Activated CD8-positive, alpha-beta T cell treated with anti-CD3 and anti-CD28 coated beads, Interleukin-2, amount 10 ng/mL, durations not matched to agents 7 days and 5 days (primary cell): ENCODE data around the gene SMDT1. TPM values are rescaled to one million over a fixed set of nuclear protein-coding genes. Genes with fewer than 3 reads are reported as not detected.
"Not testable (repeated sequence)": the region's sequence is repeated elsewhere in the genome, so short reads cannot be mapped to it uniquely, and the experiment has no call there.

Experiments used
- ATAC-seq: fragments of 150-1000 bp; cut with Tn5 transposase; one replicate; pipeline ENCODE4 v1.10.0; 2021; ENCODE audit warnings: moderate library complexity
- CTCF ChIA-PET: fragments of 350-600 bp; sonication (Branson Sonifier 250); formaldehyde crosslinking; loops from one replicate; lab custom pipeline; 2021; ENCODE audit warnings: antibody characterized with exemption; lab: Charles Lee
- POLR2A ChIA-PET: fragments of 350-600 bp; sonication (Branson Sonifier 250); formaldehyde crosslinking; loops from one replicate; lab custom pipeline; 2021; ENCODE audit warnings: antibody characterized with exemption; lab: Charles Lee
- DNase-seq: peaks from one replicate; pipeline ENCODE4 v3.0.0-alpha.2; 2020
- H3K27ac Mint-ChIP-seq: one replicate; pipeline ENCODE4 v1.8.0; 2021; ENCODE audit warnings: mild to moderate bottlenecking, mixed read lengths
- H3K27me3 Mint-ChIP-seq: one replicate; pipeline ENCODE4 v1.8.0; 2021; ENCODE audit warnings: low read depth, mixed read lengths
- H3K36me3 Mint-ChIP-seq: one replicate; pipeline ENCODE4 v1.8.0; 2021; ENCODE audit warnings: low read depth, mixed read lengths
- H3K4me1 Mint-ChIP-seq: one replicate; pipeline ENCODE4 v1.8.0; 2021; ENCODE audit warnings: low read depth, mixed read lengths
- H3K4me3 Mint-ChIP-seq: one replicate; pipeline ENCODE4 v1.8.0; 2021; ENCODE audit warnings: mild to moderate bottlenecking, mixed read lengths
- H3K9me3 Mint-ChIP-seq: one replicate; pipeline ENCODE4 v1.8.0; 2022; ENCODE audit warnings: mixed read lengths; ENCODE audit not compliant: insufficient read depth
- total RNA-seq, 2 experiments: library from RNA; stranded (reverse); gene quantifications; one replicate each; pipeline ENCODE4 v1.2.3, GENCODE V29; 2021

The SMDT1 gene
- total RNA-seq, 2 experiments from 2014 or later: 77.2 to 78.2 TPM

DNA sequence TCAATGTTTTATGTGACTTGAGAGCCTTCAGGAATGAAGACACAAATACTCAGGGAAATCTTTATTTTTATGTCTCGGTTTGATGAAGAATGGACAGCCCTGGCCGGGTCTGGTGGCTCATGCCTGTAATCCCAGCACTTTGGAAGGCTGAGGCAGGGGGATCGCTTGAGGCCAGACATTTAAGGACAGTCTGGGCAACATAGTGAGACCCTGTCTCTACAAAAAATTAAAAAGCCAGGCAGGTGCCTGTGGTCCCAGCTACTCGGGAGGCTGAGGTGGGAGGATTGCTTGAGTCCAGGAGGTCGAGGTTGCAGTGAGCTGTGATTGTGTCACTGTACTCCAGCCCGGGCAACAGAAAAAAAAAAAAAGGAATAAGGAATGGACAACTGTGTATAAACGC lies 8.0 kb upstream of the SMDT1 start:
- H3K27me3 Mint-ChIP-seq, DNase-seq, H3K9me3 Mint-ChIP-seq, ATAC-seq: not testable (repeated sequence)
- Mint-ChIP-seq H3K27ac (peak overlapping the region; percentile 93), H3K4me1 (peaks cover 39% of the 10 kb centered on the region), H3K36me3 (peaks cover 14% of the 10 kb centered on the region), H3K4me3 (peak overlapping the region; percentile 86)
- ChIA-PET POLR2A (interaction anchor here (0.6 to 3.3 kb wide), 4 partner anchors 8 to 290 kb away, joined by 3 to 26 read pairs (median 4); partner anchors contain the start of genes SMDT1 and WBP2NL), CTCF (interaction anchor here (1.3 to 1.9 kb wide), 4 partner anchors 8 to 131 kb away, joined by 5 to 9 read pairs (median 5); partner anchors contain the start of genes NDUFA6 and SMDT1)

DNA sequence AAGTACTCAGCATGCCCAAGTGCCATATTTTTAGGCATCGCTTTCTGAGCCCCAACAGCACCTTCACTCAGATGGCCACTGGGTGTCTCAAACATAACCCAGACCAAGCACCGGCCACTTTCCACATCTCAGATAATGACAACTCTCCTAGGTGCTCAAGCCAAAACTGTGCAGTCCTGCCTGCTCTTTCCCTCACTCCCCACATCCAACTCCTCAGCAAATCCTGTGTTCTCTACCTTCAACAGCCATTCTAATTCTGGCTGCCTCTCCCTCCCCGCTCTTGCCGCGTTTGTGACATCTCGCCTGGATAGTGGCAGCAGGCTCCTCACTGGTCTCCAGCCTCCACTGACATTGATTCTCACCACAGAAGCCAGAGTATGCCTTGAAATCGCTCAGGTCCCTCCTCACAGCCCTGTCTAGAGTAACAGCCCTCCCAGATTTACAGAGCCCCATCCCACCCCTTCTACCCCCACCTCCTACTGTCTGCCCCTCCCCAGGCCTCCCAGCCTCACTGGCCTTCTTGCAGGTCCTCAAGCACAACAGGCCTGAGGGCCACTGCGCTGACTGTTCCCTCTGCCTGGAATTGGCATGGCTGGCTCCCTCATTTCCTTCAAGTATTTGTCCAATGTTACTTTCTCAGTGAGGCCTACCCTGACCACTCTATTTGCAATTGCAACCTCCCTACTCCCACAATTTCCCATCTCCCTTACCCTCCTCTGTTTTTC lies 6.7 kb upstream of the SMDT1 start:
- ChIA-PET CTCF (no interaction called here), POLR2A (no interaction called here)
- Mint-ChIP-seq H3K27me3 (no peaks in the 10 kb centered on the region), H3K27ac (peak overlapping the region; percentile 7), H3K9me3 (no peaks in the 10 kb centered on the region), H3K36me3 (peaks cover 7% of the 10 kb centered on the region), H3K4me1 (peaks cover 39% of the 10 kb centered on the region), H3K4me3 (no peak overlapping the region)
- ATAC-seq (no peak), DNase-seq (no peak)

DNA sequence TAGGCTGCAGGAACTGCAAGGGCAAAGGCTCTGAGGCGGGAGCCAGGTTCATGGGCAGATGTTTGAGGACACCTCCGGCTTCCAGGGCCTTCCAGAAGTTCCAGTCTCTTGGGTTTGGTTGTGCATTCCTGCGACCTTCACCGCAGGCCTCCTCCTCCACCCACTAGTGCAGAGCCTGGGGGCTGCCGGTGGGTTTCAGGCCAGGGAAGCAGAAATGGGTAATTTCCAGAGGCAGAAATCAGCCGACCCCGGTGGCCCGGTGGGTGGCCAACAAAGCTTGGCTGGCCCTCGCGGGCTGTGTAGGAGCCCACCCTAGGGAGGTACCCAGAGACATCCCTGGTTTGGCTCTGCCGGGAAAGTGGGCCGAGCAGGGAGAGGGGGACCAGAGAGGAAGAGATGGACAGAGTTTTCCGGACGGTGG lies 5.9 kb upstream of the SMDT1 start:
- ChIA-PET POLR2A (interaction anchor here (0.7 kb wide), 1 partner anchor 18 kb away, joined by 5 read pairs; no protein-coding TSS in a partner anchor), CTCF (no interaction called here)
- peak overlapping the region; percentile 57 for H3K27ac Mint-ChIP-seq

DNA sequence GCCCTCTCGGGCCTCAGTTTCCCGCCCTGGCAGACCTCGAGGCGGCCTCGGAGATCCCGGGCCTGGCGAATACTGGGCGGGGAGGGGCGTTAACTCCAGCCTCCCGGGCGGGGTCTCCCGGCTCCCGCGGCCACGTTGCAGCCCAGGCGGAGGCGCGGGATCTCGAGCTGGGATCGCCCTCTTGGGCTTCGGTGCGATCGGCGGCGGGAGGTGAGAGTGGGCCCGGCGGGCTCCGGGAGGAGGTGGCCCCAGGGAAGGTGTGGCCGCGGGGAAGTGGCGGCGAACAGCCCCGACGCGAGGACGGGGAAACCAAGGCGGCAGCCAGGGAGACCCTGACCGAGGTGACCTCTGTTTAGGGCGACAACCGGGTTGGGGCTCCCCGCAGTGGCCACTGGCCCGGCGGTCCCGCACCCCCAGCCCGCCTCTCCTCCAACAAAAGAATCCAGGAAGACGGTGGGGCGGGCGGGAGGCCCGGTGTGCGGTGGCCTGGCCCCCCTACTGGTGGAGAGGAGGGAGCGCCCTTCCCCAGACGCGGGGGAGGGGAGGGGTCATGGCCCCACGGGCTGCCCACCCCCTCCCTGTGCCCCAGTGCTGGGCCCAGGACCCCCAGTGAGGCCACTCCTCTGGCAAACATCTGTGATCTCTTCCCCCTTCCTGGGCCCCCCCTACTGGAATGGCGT lies 5.2 kb upstream of the SMDT1 start, which contains the start of gene PHETA2:
Gene PHETA2 (plus strand): TSS at position 117 of the 680 bp plus-strand sequence. CDS start 3,046 bp downstream, outside the sequence.
- Mint-ChIP-seq H3K4me1 (peaks cover 48% of the 10 kb centered on the region), H3K27ac (peak within 1 kb of the TSS; percentile 57), H3K4me3 (peak within 1 kb of the TSS; percentile 50), H3K27me3 (no peaks in the 10 kb centered on the region), H3K9me3 (no peaks in the 10 kb centered on the region), H3K36me3 (peaks cover 2% of the 10 kb centered on the region)
- CTCF ChIA-PET: no interaction called here
- no peak for ATAC-seq
- POLR2A ChIA-PET: interaction anchor here (0.7 kb wide), 1 partner anchor 17 kb away, joined by 5 read pairs; no protein-coding TSS in a partner anchor
- peak; percentile 51 for DNase-seq

More for the DNA sequence above, 5.9 kb upstream of the SMDT1 start:
- H3K4me3 Mint-ChIP-seq: peak overlapping the region; percentile 48
- no peaks in the 10 kb centered on the region for H3K9me3 Mint-ChIP-seq
- H3K4me1 Mint-ChIP-seq: peaks cover 44% of the 10 kb centered on the region
- no peaks in the 10 kb centered on the region for H3K27me3 Mint-ChIP-seq
- H3K36me3 Mint-ChIP-seq: peaks cover 5% of the 10 kb centered on the region
- DNase-seq: no peak
- ATAC-seq: no peak

DNA sequence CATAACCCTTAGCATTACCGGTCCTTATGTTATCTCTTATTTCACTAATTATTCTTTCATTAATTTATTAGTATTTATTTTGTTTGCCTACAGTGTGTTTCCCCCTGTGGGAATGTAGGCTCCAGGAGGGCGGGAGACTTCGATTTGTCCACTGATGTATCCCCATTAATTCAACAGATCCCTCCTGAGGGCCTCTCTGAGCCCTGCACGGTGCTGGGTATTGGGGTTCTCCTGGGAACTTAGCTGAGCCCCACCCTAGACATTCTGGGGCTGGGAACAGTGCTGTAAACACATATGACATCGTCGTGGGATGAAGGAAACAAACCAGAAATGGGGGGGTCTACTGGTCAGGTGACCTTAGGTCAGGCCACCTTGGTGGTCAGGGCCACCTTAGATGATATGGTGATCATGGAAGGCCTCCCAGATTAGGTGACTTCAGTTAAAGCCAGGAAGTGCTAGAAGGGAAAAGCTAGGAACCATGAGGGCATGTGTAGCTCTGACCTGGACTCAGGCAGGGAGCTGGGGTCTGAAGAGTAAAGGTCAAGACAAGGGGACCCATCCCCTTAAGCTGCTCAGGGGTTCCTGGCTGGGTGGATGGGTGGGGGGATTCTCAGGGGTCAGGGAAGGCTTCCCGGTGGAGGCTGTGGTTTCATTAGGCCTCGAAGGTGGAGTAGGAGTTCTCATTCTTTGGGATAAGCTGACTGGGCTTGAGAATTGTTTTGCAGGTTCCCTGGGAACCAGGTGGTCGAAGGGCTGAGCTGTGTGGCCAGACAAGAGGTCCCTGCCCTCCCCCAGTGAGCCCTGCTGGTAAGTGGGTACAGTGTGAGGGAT lies 4.4 kb upstream of the SMDT1 start:
- H3K4me1 Mint-ChIP-seq: peaks cover 45% of the 10 kb centered on the region
- H3K9me3 Mint-ChIP-seq: no peaks in the 10 kb centered on the region
- ChIA-PET CTCF (interaction anchor here (1.4 to 2.3 kb wide), 4 partner anchors 15 to 118 kb away, joined by 4 to 20 read pairs (median 6); partner anchors contain the start of gene NDUFA6), POLR2A (interaction anchor here (0.7 to 1.8 kb wide), 2 partner anchors 15 to 294 kb away, joined by 3 to 9 read pairs; partner anchors contain the start of gene NDUFA6)
- H3K27ac Mint-ChIP-seq: peak overlapping the region; percentile 48
- peaks cover 4% of the 10 kb centered on the region for H3K36me3 Mint-ChIP-seq
- H3K4me3 Mint-ChIP-seq: peak overlapping the region; percentile 49
- DNase-seq: no peak
- H3K27me3 Mint-ChIP-seq: no peaks in the 10 kb centered on the region
- ATAC-seq: no peak

DNA sequence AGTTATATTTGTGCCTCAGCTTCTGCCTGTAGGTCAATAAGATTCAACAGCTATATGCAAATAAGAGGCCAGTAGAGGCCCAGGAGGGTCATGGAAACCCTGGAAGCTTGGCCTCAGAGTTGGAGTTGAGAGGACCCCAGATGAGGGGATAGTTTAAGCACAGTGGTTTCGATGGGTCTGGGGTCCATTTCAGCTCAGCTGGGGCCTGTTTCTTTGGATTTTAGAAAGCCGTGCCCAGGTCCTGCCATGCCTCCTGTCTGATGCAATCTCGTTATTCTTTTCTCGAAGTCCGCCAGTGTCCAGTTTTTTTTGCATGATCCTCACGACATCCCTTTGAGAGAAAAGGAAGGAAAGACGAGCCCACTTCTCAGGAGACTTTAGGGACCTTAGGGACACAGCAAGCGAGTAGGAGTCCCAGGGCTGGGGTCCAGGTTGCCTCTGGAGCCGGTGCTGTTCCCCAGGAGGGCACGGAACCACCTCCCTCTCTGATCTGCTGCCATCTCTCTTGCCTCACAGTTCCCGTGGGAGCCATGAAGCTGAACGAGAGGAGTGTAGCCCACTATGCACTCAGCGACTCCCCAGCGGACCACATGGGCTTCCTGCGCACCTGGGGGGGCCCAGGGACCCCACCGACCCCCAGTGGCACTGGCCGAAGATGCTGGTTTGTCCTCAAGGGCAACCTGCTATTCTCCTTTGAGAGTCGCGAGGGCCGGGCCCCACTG lies 2.6 kb upstream of the SMDT1 start:
- Mint-ChIP-seq H3K36me3 (peaks cover 14% of the 10 kb centered on the region), H3K27me3 (no peaks in the 10 kb centered on the region), H3K9me3 (no peaks in the 10 kb centered on the region), H3K4me1 (peaks cover 42% of the 10 kb centered on the region), H3K27ac (no peak overlapping the region), H3K4me3 (no peak overlapping the region)
- DNase-seq: no peak
- ChIA-PET CTCF (interaction anchor here (0.7 to 2.3 kb wide), 4 partner anchors 10 to 109 kb away, joined by 3 to 20 read pairs (median 6); partner anchors contain the start of gene NDUFA6), POLR2A (no interaction called here)
- ATAC-seq: no peak

DNA sequence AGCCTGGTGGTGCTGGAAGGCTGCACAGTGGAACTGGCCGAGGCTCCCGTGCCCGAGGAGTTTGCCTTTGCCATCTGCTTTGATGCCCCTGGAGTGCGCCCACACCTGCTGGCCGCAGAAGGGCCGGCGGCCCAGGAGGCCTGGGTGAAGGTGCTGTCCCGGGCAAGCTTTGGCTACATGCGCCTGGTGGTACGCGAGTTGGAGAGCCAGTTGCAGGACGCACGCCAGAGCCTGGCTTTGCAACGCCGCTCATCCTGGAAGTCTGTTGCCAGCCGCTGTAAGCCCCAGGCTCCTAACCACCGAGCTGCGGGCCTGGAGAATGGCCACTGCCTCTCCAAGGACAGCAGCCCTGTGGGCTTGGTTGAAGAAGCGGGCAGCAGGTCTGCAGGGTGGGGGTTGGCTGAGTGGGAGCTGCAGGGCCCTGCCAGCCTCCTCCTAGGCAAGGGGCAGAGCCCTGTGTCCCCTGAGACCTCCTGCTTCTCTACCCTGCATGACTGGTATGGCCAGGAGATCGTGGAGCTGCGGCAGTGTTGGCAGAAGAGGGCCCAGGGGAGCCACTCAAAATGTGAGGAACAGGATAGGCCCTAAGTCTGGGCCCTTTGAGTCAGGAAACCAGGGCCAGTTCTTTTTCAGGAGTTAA lies 1.9 kb upstream of the SMDT1 start:
- POLR2A ChIA-PET: interaction anchor here (1.0 to 4.4 kb wide), 4 partner anchors 8 to 296 kb away, joined by 3 to 95 read pairs (median 16); partner anchors contain the start of genes NAGA and NDUFA6
- H3K27ac Mint-ChIP-seq: peak overlapping the region; percentile 52
- no peaks in the 10 kb centered on the region for H3K9me3 Mint-ChIP-seq
- H3K4me3 Mint-ChIP-seq: no peak overlapping the region
- DNase-seq (no peak), ATAC-seq (no peak)
- H3K4me1 Mint-ChIP-seq: peaks cover 44% of the 10 kb centered on the region
- CTCF ChIA-PET: interaction anchor here (4.2 kb wide), 1 partner anchor 13 kb away, joined by 40 read pairs; the partner anchor contains the start of gene NDUFA6
- H3K36me3 Mint-ChIP-seq: peaks cover 19% of the 10 kb centered on the region
- H3K27me3 Mint-ChIP-seq: no peaks in the 10 kb centered on the region

DNA sequence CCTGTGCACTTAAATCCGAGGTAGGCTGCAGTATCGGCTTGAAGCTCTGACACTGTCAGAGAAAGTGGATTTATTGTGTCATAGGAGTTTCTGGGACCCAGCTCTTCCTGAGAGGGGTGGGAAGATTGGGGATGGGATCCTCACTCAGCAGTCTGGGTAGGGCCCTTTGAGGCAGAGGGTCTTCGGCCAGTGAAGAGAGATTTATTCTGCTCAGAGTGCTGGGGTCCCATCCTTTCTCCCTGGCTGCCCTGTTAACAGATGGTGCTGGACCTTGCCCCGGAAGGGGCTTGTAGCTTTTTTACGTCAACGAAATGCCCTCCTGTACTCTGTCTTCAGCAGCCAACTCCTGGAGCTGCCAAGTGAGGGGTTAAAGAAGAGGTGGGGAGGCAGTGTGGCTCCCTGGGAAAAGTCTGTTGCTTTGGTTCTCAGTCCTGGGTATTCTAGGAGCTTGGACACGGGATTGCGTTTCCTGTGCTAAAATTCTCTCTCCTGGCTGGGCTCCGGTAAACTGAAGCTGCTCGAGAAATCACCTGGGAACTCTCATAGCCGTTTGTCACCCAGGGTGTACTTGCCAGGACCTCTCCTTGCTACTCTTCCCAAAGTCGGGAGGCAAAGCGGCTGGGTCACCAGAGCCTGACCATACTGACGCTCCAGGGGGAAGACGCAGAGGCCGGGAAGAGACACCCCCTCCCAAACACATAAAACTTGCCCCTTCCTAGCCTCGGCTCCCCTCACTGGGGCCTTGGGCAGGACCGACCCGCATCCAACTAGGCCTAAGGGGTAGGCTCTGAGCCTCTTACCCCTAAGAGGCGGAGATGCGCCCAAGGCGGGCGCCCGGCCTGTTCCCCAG lies 806 bp upstream of the SMDT1 start:
- Mint-ChIP-seq H3K4me3 (peak overlapping the region; percentile 92), H3K4me1 (peaks cover 38% of the 10 kb centered on the region), H3K27me3 (no peaks in the 10 kb centered on the region), H3K36me3 (peaks cover 24% of the 10 kb centered on the region), H3K27ac (peak overlapping the region; percentile 92), H3K9me3 (no peaks in the 10 kb centered on the region)
- ChIA-PET CTCF (interaction anchor here (1.1 to 4.2 kb wide), 5 partner anchors 8 to 382 kb away, joined by 3 to 40 read pairs (median 8); partner anchors contain the start of genes NAGA and NDUFA6), POLR2A (interaction anchor here (0.6 to 4.4 kb wide), 11 partner anchors 9 to 536 kb away, joined by 3 to 95 read pairs (median 4); partner anchors contain the start of genes NAGA, NDUFA6, POLDIP3 and SNU13)
- no peak for DNase-seq
- ATAC-seq: no peak

DNA sequence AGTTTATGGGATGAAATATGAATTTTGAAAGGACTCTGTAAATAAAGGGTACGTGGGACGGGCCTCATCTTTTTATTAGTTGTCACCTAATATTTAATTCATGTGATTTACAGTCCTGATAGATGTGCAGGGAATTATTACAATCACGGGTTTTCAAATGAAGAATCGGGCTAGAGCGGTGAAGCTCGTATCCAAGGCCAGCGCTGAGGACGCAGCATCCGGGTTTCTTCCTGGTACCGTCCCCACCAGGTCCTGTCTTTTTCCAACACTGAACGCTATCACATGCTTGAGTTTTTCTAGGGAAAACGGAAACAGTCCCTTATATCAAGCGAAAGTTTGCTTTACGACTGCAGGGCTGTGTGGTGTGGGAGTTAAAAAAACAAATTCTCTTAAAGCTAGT lies 787 bp downstream of the SMDT1 start:
- Mint-ChIP-seq H3K4me1 (peaks cover 34% of the 10 kb centered on the region), H3K9me3 (no peaks in the 10 kb centered on the region), H3K27ac (peak overlapping the region; percentile 92), H3K27me3 (no peaks in the 10 kb centered on the region), H3K4me3 (peak overlapping the region; percentile 92), H3K36me3 (peaks cover 34% of the 10 kb centered on the region)
- ChIA-PET POLR2A (interaction anchor here (0.7 to 4.4 kb wide), 9 partner anchors 9 to 534 kb away, joined by 3 to 95 read pairs (median 3); partner anchors contain the start of genes CENPM, NAGA, NDUFA6 and POLDIP3), CTCF (interaction anchor here (0.8 to 4.2 kb wide), 8 partner anchors 9 to 413 kb away, joined by 3 to 40 read pairs (median 4); partner anchors contain the start of genes NAGA and NDUFA6)
- no peak for ATAC-seq
- peak; percentile 40 for DNase-seq
